ENCODE results near the gene PHPT1.

Gene PHPT1

DNA sequence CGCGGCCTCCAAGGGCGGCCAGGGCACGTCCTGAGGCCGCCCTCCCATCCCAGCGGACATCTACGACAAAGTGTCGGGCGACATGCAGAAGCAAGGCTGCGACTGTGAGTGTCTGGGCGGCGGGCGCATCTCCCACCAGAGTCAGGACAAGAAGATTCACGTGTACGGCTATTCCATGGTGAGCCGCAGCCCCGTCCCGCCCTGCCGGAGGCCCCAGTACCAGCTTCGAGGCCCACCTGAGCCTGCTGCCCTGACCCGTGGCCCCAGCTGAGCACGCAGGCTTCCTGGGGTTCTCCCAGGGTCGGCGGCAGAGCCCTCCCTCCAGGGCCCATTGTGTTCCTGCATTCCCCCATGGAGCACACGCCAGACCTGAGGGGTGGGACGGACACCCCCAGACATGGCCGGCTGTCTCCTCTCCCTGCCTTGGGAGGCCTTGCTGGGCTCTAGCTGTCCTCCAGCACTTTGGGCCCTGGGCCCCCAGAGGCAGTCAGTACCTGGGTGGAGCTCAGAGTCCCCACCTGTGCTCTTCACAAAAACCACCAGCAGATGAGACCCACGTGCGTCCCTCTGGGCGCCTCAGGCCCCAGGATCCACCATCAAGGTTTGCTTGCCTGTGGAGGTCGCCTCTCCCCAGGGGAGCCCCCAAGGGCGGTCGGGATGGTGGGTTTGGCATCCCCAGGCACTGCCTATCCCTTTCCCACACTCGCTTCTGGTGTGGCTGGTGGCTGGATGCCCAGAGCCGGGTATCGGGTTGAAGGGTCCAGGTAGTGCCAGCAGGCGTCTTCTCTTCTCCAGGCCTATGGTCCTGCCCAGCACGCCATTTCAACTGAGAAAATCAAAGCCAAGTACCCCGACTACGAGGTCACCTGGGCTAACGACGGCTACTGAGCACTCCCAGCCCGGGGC is 1.0 kb downstream of the PHPT1 start:
- DNase-seq = no peak

DNA sequence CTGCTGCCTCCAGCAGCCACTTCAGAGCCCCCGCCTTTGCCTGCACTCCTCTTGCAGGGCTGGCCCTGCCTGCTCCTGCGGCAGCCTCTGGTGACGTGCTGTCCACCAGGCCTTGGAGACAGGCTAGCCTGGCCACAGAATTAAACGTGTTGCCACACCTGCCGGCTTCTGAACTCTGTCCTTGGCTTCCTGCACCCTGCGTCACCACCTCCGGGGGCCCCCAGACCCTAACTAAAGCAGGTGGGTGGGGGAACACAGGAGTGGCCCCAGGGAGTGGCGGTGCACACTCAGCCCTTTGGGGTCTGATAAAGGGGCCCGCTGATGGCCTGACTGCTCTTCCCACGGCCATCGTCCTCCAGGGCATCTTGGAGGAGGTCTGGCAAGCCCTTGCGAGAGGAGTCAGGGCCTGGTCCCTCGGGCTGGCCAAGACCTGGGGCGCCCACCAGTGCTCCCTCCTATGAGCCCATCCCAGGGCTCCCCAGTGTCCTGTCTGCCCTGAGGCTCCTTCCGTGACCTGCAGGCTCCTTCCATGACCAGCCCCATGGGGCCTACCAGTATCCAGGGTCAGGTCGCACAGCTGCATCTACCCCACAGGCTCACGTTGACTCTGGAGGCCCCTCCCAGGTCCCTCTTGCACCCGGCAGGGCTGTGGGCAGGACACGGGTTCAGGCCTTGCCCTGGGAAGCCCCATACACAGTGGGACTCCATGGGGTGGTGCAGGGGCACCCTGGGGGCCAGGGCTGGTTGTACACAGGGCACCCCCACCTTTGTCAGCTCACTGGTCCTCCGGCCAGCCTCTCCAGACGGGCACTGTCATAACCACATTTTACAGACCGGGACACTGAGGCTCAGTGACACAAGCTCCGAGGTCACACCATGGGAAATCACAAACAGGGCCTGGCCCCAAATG is 1.9 kb downstream of the PHPT1 start:
- DNase-seq = no peak

DNA sequence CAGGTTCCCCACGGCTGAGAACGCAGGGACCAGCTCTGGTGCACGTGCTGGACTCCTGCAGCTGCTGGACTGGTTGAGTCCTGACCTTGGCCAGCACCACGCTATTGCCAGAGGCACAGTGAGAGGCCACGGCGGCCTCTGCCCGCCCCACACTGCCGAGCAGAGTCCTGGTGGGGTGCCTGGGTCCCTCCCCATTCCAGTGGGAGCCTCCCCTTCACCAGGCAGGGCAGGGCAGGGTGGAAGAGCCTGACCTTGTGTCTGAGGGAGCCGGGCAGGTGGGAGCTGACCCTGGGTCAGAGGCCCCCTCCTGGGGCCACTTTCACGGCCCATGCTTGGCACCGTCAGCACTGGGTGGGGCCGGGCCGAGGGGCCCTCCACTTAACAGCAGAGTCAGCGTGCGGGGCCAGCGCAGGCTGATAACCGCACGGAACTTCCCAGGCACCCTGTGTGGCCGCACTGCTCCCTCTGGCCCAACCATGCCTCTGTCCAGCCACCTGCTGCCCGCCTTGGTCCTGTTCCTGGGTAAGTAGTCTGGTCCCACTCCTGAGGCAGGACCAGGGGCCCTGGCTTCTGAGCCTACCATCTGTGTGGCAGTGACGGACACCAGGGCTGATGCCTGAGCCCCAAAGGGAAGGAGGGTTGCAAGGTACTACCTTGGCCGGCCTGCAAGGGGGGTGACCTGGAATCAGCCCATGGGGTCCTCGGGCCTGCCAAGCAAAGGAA is 2.9 kb downstream of the PHPT1 start, which contains the start of gene MAMDC4:
Gene MAMDC4, plus strand, starts transcription at position 406 of the 723 bp plus-strand sequence. Its CDS starts 71 bp downstream, at position 477.
- DNase-seq = no peak

DNA sequence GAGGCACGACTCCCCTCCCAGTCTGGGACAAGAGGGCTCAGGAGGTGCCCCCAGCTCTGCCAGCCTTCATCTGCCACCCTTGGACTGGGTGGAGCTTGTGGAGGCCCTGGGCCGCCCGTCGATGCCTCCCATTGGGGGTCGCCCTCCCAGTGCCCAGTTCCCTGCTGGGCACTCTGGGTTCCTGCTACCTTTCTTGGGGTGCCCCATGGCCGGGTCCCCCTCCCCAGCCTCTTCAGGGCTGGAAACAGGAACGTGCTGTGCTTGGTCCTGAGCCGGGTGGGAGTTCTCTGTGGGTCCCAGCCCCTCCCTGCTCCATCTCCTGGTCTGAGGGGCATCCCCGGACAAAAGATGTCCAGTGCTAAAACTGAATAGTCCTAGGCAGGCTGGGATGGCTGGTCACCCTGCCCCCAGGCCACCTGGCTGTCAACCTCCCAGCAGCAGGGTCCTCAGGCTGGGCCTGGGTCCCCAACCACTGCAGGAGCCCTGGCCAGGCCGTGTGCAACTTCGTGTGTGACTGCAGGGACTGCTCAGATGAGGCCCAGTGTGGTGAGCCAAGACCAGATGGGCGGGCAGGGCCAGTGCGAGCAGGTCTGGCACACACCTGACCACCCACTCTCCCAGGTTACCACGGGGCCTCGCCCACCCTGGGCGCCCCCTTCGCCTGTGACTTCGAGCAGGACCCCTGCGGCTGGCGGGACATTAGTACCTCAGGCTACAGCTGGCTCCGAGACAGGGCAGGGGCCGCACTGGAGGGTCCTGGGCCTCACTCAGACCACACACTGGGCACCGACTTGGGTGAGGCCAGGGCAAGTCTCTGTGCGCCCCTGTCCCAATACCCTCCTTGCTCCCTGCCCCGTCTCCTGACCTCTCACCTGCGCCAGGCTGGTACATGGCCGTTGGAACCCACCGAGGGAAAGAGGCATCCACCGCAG is 3.7 kb downstream of the PHPT1 start:
- DNase-seq = no peak

DNA sequence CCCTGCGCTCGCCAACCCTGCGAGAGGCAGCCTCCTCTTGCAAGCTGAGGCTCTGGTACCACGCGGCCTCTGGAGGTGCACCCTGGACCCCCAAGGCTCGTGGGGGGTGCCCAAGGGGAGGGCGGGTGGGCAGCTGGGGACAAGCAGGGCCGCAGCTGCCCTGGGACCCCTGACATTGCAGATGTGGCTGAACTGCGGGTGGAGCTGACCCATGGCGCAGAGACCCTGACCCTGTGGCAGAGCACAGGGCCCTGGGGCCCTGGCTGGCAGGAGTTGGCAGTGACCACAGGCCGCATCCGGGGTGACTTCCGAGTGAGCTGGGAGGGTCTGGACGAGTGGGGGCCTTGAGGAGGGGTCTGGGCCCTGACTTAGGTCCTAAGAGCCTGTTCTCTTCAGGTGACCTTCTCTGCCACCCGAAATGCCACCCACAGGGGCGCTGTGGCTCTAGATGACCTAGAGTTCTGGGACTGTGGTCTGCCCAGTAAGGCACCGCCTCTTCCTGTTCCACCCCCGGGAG is 4.4 kb downstream of the PHPT1 start:
- DNase-seq = no peak

DNA sequence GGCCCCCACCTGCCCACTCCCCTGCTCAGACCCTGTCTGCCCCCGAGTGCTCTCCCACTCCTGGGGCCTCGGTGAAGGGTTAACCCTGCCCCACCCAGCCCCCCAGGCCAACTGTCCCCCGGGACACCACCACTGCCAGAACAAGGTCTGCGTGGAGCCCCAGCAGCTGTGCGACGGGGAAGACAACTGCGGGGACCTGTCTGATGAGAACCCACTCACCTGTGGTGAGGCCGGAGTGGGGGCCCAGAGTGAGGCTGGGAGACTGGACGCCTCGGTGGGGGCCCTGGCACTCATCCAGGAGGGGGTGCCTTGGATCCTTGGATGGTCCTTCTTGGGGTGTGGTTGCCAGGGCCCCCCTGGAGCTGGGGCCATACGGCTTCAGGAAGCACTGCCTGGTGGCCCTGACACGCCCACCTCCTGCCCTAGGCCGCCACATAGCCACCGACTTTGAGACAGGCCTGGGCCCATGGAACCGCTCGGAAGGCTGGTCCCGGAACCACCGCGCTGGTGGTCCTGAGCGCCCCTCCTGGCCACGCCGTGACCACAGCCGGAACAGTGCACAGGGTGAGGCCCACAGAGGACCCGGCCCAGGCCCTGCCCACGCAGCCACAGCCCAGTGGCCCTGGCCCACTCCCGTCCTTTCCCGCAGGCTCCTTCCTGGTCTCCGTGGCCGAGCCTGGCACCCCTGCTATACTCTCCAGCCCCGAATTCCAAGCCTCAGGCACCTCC is 5.1 kb downstream of the PHPT1 start:
- DNase-seq = no peak

DNA sequence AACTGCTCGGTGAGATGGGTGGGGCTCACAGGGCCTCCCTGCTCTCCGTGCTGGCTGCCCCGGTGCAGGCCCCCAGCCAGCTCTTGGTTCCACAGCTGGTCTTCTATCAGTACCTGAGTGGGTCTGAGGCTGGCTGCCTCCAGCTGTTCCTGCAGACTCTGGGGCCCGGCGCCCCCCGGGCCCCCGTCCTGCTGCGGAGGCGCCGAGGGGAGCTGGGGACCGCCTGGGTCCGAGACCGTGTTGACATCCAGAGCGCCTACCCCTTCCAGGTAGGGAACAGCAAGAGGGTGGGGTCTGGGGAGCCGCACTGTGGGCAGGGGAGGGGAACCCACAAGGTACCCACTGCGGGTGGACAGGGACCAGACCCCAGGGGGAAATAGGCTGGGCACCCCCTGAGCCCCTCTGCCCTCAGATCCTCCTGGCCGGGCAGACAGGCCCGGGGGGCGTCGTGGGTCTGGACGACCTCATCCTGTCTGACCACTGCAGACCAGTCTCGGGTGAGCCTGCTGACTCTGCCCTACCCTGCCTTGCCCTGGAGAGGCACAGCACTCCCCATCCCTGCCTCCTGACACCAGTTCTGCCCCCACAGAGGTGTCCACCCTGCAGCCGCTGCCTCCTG is 5.7 kb downstream of the PHPT1 start:
- no peak for DNase-seq

DNA sequence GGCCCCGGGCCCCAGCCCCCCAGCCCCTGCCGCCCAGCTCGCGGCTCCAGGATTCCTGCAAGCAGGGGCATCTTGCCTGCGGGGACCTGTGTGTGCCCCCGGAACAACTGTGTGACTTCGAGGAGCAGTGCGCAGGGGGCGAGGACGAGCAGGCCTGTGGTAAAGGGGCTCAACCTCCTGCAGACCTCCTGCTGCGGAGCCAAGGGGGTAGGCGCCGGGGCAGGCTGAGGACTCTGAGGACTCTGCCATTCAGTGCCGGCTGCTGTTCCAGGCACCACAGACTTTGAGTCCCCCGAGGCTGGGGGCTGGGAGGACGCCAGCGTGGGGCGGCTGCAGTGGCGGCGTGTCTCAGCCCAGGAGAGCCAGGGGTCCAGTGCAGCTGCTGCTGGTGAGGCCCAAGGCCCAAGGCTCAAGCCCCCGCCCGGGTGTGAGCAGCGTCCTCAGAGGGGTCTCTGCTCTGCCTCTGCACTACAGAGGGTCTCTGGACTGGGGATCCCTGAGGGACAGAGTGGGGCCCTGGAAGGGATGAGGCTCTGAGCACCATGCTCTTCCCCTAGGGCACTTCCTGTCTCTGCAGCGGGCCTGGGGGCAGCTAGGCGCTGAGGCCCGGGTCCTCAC is 6.4 kb downstream of the PHPT1 start:
- no peak for DNase-seq

DNA sequence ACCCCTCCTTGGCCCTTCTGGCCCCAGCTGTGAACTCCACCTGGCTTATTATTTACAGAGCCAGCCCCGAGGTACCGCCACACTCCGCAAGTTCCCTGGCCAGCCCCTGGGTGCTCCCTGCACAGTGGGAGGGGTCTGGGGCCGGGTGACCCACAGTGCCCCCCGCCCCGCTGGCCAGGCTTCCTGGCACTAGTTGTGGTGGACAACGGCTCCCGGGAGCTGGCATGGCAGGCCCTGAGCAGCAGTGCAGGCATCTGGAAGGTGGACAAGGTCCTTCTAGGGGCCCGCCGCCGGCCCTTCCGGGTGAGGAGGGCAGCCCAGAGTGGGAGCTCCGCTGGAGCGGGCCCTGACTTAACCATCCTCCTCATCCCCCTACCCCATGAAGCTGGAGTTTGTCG is 6.9 kb downstream of the PHPT1 start:
- no peak for DNase-seq

DNA sequence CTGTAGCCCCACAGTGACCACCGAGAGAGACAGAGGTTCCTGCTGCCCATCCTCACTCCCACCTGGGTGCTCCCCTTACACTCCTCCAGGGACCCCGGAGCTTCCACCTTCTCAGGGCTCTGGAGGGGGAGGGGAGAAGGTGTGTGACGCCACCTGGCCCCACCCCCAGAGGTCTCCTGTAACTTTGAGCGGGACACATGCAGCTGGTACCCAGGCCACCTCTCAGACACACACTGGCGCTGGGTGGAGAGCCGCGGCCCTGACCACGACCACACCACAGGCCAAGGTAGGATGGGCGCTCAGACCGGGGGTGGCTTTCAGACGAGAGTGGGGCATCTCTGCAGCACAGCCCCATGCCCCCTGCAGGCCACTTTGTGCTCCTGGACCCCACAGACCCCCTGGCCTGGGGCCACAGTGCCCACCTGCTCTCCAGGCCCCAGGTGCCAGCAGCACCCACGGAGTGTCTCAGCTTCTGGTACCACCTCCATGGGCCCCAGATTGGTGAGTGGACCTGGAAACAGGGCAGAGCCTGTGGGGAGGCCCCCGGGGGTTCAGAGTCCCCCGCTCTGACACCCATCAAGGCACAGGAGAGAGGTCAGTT is 7.4 kb downstream of the PHPT1 start:
- no peak for DNase-seq

DNA sequence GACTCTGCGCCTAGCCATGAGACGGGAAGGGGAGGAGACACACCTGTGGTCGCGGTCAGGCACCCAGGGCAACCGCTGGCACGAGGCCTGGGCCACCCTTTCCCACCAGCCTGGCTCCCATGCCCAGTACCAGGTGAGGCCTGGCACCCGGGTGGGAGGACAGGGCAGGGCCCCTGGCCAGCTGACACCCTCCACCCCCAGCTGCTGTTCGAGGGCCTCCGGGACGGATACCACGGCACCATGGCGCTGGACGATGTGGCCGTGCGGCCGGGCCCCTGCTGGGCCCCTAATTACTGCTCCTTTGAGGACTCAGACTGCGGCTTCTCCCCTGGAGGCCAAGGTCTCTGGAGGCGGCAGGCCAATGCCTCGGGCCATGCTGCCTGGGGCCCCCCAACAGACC is 8.0 kb downstream of the PHPT1 start:
- DNase-seq = no peak

DNA sequence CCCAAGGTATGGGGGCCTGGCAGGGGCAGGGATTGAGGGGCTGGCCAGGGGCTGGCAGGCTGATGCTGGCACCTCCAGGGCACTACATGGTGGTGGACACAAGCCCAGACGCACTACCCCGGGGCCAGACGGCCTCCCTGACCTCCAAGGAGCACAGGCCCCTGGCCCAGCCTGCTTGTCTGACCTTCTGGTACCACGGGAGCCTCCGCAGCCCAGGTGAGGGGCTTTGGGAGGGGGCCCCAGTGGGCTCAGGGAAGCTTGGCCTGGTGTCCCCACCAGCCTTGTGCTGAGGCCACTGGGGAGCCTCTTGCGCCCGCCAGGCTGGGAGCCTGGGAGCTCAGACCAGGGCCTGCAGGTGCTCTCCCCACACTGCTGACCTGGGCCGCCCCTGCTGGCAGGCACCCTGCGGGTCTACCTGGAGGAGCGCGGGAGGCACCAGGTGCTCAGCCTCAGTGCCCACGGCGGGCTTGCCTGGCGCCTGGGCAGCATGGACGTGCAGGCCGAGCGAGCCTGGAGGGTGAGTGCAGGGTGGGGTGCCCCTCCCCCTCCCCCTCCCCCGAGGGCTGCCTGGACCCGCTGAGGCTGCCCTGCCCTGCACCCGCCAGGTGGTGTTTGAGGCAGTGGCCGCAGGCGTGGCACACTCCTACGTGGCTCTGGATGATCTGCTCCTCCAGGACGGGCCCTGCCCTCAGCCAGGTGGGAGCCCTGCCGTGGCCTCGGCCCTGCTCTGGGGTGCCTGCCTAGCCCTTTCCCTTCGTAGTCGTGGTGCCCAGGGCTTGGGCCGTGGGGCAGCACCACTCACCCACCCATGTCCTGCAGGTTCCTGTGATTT is 8.6 kb downstream of the PHPT1 start:
- DNase-seq = no peak

DNA sequence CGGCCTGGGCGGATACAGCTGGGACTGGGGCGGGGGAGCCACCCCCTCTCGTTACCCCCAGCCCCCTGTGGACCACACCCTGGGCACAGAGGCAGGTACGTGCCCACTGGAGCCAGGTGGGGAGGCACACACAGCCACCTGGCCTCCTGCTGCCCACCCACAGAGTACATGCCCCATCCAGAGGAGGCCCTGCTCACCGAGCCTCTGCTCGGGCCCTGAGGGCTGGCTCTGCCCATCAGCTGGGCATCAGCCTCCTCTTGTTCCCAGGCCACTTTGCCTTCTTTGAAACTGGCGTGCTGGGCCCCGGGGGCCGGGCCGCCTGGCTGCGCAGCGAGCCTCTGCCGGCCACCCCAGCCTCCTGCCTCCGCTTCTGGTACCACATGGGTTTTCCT is 9.2 kb downstream of the PHPT1 start:
- DNase-seq = no peak

DNA sequence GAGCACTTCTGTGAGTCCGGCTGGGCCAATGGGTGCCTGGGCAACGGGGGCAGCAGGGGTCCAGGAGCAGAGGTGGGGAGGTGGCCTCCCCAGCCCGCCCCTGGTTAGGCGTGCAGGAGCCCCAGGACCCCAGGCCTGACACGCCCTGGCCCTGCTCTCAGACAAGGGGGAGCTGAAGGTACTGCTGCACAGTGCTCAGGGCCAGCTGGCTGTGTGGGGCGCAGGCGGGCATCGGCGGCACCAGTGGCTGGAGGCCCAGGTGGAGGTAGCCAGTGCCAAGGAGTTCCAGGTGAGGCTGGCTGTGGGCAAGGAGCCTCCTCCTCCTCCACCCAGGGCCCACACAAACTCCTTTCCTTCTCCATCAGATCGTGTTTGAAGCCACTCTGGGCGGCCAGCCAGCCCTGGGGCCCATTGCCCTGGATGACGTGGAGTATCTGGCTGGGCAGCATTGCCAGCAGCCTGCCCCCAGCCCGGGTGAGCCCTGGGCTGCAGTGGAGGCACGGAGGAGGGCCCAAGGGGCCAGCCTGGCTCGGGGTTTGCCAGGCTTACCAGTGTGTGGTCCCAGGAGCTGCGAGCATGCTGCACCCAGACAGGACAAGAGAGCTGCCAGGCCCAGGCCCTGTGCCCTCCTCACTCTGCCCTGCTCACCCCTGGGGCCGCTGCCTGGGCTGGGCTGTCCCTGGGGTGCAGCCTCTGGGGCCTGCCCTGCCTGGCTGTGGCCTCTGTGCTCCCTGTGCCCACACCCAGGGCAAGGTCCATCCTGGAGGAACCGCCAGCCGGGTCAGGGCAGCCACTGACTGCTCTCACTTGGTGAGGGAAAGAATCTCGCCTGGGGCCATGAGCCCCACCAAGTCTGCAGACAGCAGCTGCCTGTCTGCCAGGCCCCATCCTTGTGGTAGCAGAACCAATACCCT is 9.9 kb downstream of the PHPT1 start:
- no peak for DNase-seq

DNA sequence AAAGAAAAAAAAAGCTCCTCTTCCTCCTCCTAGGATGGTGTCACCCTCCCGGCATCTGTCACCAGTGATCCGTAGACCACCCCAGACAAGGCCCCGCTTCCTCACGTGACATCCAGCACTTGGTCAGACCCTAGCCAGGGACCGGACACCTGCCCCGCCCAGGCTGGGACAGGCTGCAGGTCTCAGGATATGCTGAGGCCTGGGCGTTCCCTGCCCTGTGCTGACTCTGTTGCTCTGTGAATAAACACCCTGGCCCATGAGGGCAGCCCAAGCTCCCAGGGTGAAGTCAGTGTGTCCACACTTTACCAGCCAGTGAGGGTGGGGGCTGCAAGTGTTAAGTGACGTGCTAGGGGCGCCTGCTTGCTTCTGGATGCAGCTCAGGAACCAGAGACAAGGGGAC is 11.3 kb downstream of the PHPT1 start:
- DNase-seq = no peak

DNA sequence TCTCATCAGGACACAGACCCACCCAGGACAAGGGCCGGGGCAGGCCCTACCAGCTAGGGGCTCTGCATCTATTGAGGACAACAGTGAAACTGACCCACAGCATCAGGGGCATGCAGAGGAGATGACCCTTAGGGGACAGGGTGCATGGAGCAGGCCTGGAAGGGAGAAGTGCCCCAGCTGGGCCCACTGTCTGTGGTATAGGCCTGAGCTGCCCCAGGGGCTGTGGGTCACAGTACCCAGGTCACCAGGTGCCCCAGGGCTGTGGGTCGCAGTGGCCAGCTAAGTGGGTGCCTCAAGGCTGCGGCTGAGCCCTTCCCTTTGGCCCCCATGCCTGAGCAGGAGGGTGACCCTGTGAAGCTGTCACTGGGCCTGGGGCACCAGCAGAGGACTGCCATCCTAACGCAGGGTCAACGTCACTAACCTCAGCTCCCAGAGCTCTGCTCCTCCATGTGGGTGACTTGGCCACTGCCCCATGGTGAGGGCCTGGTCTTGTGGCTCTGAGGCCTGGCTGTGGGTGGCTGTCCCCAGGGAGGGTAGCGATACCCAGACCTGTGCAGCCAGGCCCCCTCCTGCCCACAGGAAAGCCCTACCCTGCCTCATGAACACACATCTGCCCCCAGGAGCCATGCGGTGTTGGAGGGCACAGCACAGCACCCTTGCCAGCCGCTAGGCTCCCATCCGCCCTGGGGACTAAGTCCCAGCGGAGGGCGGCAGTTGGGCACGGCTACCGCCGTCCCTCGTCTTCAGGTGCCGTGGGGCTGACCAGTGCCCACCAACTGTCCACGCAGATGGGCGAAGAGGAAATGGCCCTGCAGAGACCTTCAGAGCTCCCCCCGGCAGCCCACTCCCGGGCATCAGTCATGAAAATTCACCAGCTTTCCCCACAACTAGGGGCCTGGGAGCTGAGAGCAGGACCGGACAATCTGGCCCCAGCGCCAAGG is 12.0 kb downstream of the PHPT1 start:
- no peak for DNase-seq
